HepG2 (cell line): Measurements from ENCODE around the gene PHACTR1. TPM values are rescaled to one million over a fixed set of nuclear protein-coding genes. Genes with fewer than 3 reads are reported as not detected.

ENCODE experiments used
- AHR ChIP-seq: IDR thresholded peaks from 2 replicates; pipeline ENCODE4 v1.6.1; 2018; ENCODE audit warnings: missing genetic modification reagents, missing compliant biosample characterization
- CBX2 ChIP-seq, 2 experiments: fragments of 200-600 bp in 1 of 2; sonication (generic); formaldehyde crosslinking in 1 of 2; IDR thresholded peaks; 2 replicates each; pipeline versions ENCODE4 v1.7.0 to v1.8.1; 2018 to 2022; ENCODE audit warnings: low read depth in 2 of 2, low read length in 1 of 2, mild to moderate bottlenecking in 1 of 2, missing genetic modification reagents in 1 of 2
- HIVEP1 ChIP-seq: sonication (generic); formaldehyde crosslinking; IDR thresholded peaks from 2 replicates; pipeline ENCODE4 v1.4.0; 2020; ENCODE audit warnings: mild to moderate bottlenecking, missing genetic modification reagents
- HOMEZ ChIP-seq: IDR thresholded peaks from 2 replicates; pipeline ENCODE4 v1.6.1; 2016; ENCODE audit warnings: low read depth
- PHF20 ChIP-seq: sonication (generic); formaldehyde crosslinking; IDR thresholded peaks from 2 replicates; pipeline ENCODE4 v1.5.0; 2020; ENCODE audit warnings: mild to moderate bottlenecking, missing genetic modification reagents
- REL ChIP-seq: sonication (generic); formaldehyde crosslinking; conservative IDR thresholded peaks from 2 replicates; pipeline ENCODE4 v1.8.0; 2022; ENCODE audit warnings: mild to moderate bottlenecking, missing genetic modification reagents, moderate library complexity
- SNAPC4 ChIP-seq: sonication (generic); formaldehyde crosslinking; IDR thresholded peaks from 2 replicates; pipeline ENCODE4 v1.4.0; 2020; ENCODE audit warnings: mild to moderate bottlenecking, missing genetic modification reagents
- THRA ChIP-seq: sonication (generic); formaldehyde crosslinking; IDR thresholded peaks from 2 replicates; pipeline ENCODE4 v1.4.0; 2020; ENCODE audit warnings: missing genetic modification reagents, borderline replicate concordance
- ZBTB4 ChIP-seq: sonication (generic); formaldehyde crosslinking; IDR thresholded peaks from 2 replicates; pipeline ENCODE4 v1.4.0; 2020; ENCODE audit warnings: missing genetic modification reagents, mild to moderate bottlenecking, borderline replicate concordance
- ZNF264 ChIP-seq: sonication (generic); formaldehyde crosslinking; IDR thresholded peaks from 2 replicates; pipeline ENCODE4 v1.4.0; 2020; ENCODE audit warnings: missing genetic modification reagents
- ZNF281 ChIP-seq: sonication (generic); formaldehyde crosslinking; IDR thresholded peaks from 2 replicates; pipeline ENCODE4 v1.4.0; 2020; ENCODE audit warnings: missing genetic modification reagents, borderline replicate concordance
- ZNF777 ChIP-seq: sonication (generic); formaldehyde crosslinking; IDR thresholded peaks from 2 replicates; pipeline ENCODE4 v1.4.0; 2020; ENCODE audit warnings: missing genetic modification reagents
- polyA plus RNA-seq, 8 experiments: library from polyadenylated mRNA; depleted of rRNA in 3 of 8; stranded (reverse) in 7 of 8; unstranded in 1 of 8; fragments of >200 nt; fragmentation: Illumina TruSeq in 4 of 8; extraction: Trizol in 4 of 8; gene quantifications; 2 replicates each; pipeline versions ENCODE4 v1.2.1 to v1.2.3, GENCODE V29; 2011 to 2016; ENCODE audit warnings: low read depth in 4 of 8, missing spikeins in 1 of 8, mixed read lengths in 1 of 8; ENCODE audit not compliant: insufficient read depth in 1 of 8
- total RNA-seq, 5 experiments: library from RNA; depleted of rRNA; stranded (reverse); fragments of >200 nt; fragmentation: Illumina TruSeq; extraction: Trizol; gene quantifications; 2 replicates each; pipeline ENCODE4 v1.2.3, GENCODE V29; 2016; ENCODE audit warnings: low read depth in 1 of 5

The PHACTR1 gene
- total and polyA plus RNA-seq, 2 of the 13 experiments (the other 11 are each of a cell fraction or from before 2014, with no cell fraction given): 0.09 TPM; not detected in 1

- no peak for TF ChIP-seq SNAPC4 (CRISPR knock-in tag)
- TF ChIP-seq ZNF264 (CRISPR knock-in tag): no peak
- no peak for TF ChIP-seq THRA (CRISPR knock-in tag)
- TF ChIP-seq ZNF281 (CRISPR knock-in tag): no peak
- no peak for TF ChIP-seq CBX2 (IDR thresholded peaks at IDR 0.05; ENCODE audit: low read depth, low read length)
- TF ChIP-seq CBX2 (CRISPR knock-in tag; IDR thresholded peaks at IDR 0.05; ENCODE audit: low read depth): no peak
- TF ChIP-seq ZNF777 (CRISPR knock-in tag): no peak
- TF ChIP-seq PHF20 (CRISPR knock-in tag): no peak
- no peak for TF ChIP-seq REL
- TF ChIP-seq ZBTB4: no peak
- no peak for TF ChIP-seq HIVEP1 (CRISPR knock-in tag)
- TF ChIP-seq HOMEZ (CRISPR knock-in tag): no peak
- no peak for TF ChIP-seq AHR (CRISPR knock-in tag)
These were observed 586.4 kb downstream of the PHACTR1 start (continued) for GRCh38 chr6:13302751-13303667.
